ENCODE measurements around the gene TTLL8.
A peak's percentile ranks its signal among the peaks of the same experiment; 100 is the strongest.
"Not testable (repeated sequence)": the region's sequence is repeated elsewhere in the genome, so short reads cannot be mapped to it uniquely, and the experiment has no call there.

The TTLL8 gene

DNA sequence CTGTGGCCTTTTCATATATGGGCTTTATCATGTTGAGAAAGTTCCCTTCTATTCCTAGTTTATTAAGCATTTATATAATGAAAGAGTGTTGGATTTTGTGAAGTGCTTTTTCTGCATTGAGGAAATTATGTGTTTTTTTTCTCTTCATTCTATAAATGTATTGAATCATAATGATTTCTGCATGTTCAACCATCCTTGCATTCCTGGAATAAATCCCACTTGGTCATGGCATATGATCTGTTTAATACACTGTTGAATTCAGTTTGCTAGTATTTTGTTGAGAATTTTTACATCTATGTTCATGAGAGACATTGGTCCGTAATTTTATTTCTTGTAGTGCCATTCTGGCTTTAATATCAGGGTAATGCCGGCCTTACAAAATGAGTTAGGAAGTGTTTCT is 71.8 kb downstream of the TTLL8 start:
- TF ChIP-seq EZH2 (IDR thresholded peaks at IDR 0.05) (no peak), POLR2AphosphoS5 (IDR thresholded peaks at IDR 0.05; ENCODE audit: borderline replicate concordance, low read depth, low read length) (no peak), FOXP2 (optimal IDR thresholded peaks at IDR 0.05; ENCODE audit: control extremely low read depth, extremely low read length, insufficient read depth) (no peak)
- DNase-seq (ENCODE audit: low read depth, low spot score) = no peak
- H3K27ac ChIP-seq = no peak overlapping the region
- H3K36me3 ChIP-seq (ENCODE audit: insufficient read depth, low read length) = no peaks in the 10 kb centered on the region
- no peak overlapping the region for H3K9ac ChIP-seq (ENCODE audit: insufficient read length)
- H3K4me3 ChIP-seq = no peak overlapping the region
- H3K9me3 ChIP-seq (ENCODE audit: low read depth, low read length) = peaks cover 8% of the 10 kb centered on the region

DNA sequence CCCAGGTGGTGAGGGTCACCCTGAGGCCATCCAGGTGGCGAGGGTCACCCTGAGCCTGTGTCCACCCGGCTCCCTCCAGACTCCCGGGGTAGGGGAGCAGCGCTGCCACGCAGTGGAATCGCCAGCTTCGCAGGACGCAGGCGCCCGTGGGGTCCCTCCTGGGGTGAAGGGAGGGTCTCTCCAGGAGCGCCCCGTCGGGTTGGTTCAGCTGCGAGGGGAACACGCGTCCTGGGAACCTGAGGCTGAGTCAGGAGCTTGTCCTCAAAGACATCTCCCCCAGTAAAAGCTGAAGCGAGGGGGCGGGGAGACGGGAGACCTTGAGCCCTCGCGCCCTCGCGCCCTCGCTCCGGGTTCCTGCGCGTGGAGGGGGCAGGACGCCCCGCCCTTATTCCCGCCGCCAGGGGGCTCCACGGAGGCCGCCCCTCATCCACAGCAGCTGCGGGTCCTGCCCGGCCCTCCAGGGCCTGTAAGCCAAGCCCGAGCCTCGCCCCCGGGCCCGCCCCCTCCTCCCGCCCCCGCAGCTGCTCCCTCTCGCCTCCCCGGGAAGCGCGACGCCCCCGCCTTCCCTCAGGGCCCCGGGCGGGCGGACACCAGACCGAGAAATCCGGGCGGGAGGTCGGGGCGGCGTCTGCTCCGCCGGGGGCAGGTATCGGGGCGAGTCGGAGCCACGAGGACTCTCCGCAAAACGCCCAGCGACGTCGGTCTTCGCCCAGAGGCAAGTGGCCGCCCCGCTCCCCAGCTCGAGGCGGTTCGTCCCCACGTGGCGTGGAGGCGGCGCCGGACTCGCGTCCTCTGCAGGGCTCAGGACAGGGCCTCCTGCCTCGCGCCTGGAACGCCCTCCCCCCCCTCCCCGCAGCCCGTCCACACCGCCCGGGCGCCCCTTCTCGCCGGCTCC is 74.7 kb downstream of the TTLL8 start:
- no peak for DNase-seq (ENCODE audit: low read depth, low spot score)
- Histone ChIP-seq H3K4me3 (no peak overlapping the region), H3K9me3 (ENCODE audit: low read depth, low read length) (peaks cover 8% of the 10 kb centered on the region), H3K27ac (no peak overlapping the region), H3K36me3 (ENCODE audit: insufficient read depth, low read length) (no peaks in the 10 kb centered on the region), H3K9ac (ENCODE audit: insufficient read length) (no peak overlapping the region)
- TF ChIP-seq POLR2AphosphoS5 (IDR thresholded peaks at IDR 0.05; ENCODE audit: borderline replicate concordance, low read depth, low read length) (no peak), EZH2 (IDR thresholded peaks at IDR 0.05) (no peak), FOXP2 (optimal IDR thresholded peaks at IDR 0.05; ENCODE audit: control extremely low read depth, extremely low read length, insufficient read depth) (no peak)

DNA sequence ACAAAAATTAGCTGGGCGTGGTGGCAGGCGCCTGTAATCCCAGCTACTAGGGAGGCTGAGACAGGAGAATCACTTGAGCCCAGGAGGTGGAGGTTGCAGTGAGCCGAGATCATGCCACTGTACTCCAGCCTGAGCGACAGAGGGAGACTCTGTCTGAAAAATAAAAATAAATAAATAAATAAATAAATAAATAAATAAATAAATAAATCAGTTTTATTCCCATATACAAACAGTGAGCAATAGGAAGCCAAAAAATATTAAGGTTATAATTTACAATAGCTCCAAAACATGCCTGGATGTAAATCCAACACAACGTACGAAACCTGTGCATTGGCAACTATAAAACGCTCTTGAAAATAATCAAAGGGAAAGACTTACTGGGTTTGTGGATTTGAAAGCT is 76.3 kb downstream of the TTLL8 start:
- H3K4me3 ChIP-seq; H3K27ac ChIP-seq; DNase-seq (ENCODE audit: low read depth, low spot score); H3K36me3 ChIP-seq (ENCODE audit: insufficient read depth, low read length); H3K9ac ChIP-seq (ENCODE audit: insufficient read length); H3K9me3 ChIP-seq (ENCODE audit: low read depth, low read length): not testable (repeated sequence)

DNA sequence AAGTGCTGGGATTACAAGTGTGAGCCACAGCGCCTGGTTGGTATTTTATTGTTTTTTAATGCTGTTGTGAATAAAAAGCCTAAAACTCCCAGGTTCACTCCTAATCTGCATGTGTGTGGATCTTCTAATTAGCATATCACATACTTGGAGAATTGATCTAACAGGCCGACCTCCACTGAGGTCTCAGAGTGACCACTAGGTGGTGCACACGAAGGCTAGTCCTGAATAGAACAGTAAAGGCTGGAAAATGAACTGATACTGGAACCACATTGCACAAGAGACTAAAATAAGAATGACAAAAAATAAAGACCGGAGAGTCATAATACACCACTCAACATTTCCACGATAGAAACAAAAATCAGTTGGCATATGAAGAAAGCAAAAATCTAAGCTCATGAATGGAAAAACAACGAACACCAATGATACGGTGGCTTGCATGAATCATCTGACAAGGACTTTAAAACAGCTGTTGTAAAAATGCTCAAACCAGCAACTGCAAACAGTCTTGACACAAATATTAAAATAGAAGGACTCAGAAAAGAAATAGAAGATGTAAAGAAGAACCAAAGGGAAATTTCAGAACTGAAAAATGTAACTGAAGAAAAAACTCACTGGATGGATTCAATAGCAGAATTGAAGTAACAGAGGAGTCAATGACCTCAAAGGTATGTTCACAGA is 78.4 kb downstream of the TTLL8 start:
- Histone ChIP-seq H3K9me3 (ENCODE audit: low read depth, low read length) (peaks cover 3% of the 10 kb centered on the region), H3K9ac (ENCODE audit: insufficient read length) (no peak overlapping the region), H3K27ac (no peak overlapping the region), H3K36me3 (ENCODE audit: insufficient read depth, low read length) (no peaks in the 10 kb centered on the region), H3K4me3 (no peak overlapping the region)
- TF ChIP-seq EZH2 (IDR thresholded peaks at IDR 0.05) (no peak), FOXP2 (optimal IDR thresholded peaks at IDR 0.05; ENCODE audit: control extremely low read depth, extremely low read length, insufficient read depth) (no peak), POLR2AphosphoS5 (IDR thresholded peaks at IDR 0.05; ENCODE audit: borderline replicate concordance, low read depth, low read length) (no peak)
- DNase-seq (ENCODE audit: low read depth, low spot score) = no peak

DNA sequence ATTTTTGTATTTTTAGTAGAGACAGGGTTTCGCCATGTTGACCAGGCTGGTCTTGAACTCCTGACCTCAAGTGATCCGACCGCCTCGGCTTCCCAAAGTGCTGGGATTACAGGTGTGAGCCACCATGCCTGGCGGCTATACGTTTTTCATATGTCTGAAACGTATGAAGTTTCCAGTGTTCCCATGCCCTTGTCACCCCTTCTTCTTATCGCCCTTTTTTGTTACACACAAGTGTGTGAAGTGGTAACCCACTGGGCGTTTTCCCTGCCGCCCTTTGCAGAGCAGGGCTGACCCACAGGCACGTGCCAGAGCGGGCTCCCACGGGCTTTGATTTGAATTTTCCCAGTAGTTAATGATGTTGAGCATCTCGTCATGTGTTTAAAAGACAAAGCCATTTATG is 80.5 kb downstream of the TTLL8 start:
- DNase-seq (ENCODE audit: low read depth, low spot score) = no peak
- Histone ChIP-seq H3K4me3 (no peak overlapping the region), H3K27ac (no peak overlapping the region), H3K9ac (ENCODE audit: insufficient read length) (no peak overlapping the region), H3K36me3 (ENCODE audit: insufficient read depth, low read length) (no peaks in the 10 kb centered on the region), H3K9me3 (ENCODE audit: low read depth, low read length) (peaks cover 3% of the 10 kb centered on the region)
- TF ChIP-seq FOXP2 (optimal IDR thresholded peaks at IDR 0.05; ENCODE audit: control extremely low read depth, extremely low read length, insufficient read depth) = no peak
- no peak for TF ChIP-seq EZH2 (IDR thresholded peaks at IDR 0.05)
- no peak for TF ChIP-seq POLR2AphosphoS5 (IDR thresholded peaks at IDR 0.05; ENCODE audit: borderline replicate concordance, low read depth, low read length)

DNA sequence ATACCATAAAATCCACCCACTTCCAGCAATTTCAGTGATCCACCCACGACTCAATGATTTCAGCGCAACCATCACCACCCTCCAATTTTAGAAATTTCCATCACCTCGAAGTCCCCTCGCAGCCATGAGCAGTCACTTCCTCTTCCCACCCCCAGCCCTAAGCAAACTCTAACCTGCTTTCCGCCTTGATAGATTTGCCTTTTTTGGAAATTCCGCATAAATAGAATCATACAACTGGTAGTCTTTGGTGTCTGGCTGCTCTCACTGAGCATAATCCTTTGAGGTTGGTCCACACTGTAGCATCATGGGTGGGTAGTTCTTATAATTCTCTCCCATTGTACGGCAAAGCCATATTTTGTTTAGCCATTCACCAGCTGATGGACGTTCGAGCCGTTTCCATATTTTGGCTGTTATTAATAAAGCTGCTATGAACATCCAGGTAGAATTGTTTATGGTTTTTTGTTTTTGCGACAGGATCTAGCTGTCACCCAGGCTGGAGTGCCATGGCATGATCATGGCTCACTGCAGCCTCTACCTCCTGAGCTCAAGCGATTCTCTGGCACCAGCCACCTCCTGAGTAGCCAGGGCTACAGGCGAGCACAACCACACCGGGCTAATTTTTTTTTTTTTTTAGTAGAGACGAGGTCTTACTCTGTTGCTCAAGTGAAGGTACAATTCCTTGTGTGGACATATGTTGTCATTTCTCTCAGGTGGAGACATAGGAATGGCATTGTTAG is 81.5 kb downstream of the TTLL8 start:
- H3K9ac ChIP-seq (ENCODE audit: insufficient read length) = no peak overlapping the region
- TF ChIP-seq POLR2AphosphoS5 (IDR thresholded peaks at IDR 0.05; ENCODE audit: borderline replicate concordance, low read depth, low read length) = no peak
- TF ChIP-seq EZH2 (IDR thresholded peaks at IDR 0.05) = no peak
- no peak for TF ChIP-seq FOXP2 (optimal IDR thresholded peaks at IDR 0.05; ENCODE audit: control extremely low read depth, extremely low read length, insufficient read depth)
- H3K9me3 ChIP-seq (ENCODE audit: low read depth, low read length) = peaks cover 3% of the 10 kb centered on the region
- H3K4me3 ChIP-seq = no peak overlapping the region
- no peaks in the 10 kb centered on the region for H3K36me3 ChIP-seq (ENCODE audit: insufficient read depth, low read length)
- no peak for DNase-seq (ENCODE audit: low read depth, low spot score)
- H3K27ac ChIP-seq = peak overlapping the region; percentile 69

DNA sequence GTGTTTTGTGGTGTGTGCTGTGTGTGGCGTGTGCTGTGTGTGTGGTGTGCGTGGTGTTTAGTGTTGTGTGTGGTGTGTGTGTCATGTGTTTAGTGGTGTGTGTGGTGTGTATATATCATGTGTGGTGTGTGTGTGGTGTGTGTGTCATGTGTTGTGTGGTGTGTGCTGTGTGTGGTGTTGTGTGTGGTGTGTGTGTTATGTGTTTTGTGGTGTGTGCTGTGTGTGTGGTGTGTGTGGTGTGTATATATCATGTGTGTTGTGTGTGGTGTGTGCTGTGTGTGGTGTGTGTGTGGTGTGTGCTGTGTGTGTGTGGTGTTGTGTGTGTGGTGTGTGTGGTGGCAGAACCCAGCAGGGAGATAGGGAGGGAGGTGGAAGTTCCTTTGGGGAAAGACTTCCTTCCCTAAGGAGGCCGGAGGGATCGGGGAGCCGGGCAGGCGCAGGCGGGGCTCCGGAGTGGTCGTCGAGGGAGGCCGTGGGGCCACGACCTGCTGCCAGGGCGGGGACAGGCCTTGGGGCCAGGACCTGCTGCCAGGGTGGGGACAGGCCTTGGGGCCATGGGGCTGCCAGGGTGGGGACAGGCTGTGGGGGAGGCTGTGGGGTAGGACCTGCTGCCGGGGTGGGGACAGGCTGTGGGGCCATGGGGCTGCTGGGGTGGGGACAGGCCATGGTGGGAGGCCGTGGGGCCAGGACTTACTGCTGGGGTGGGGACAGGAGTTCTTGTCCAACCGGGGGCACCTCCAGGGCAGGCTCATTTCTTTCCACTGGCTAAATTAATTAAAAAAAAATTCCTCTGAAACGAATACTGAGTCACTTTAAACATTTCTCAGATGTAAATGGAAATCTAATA is 82.3 kb downstream of the TTLL8 start:
- Histone ChIP-seq H3K4me3 (no peak overlapping the region), H3K36me3 (ENCODE audit: insufficient read depth, low read length) (no peaks in the 10 kb centered on the region), H3K9me3 (ENCODE audit: low read depth, low read length) (peaks cover 3% of the 10 kb centered on the region), H3K9ac (ENCODE audit: insufficient read length) (no peak overlapping the region), H3K27ac (peak overlapping the region; percentile 69)
- DNase-seq (ENCODE audit: low read depth, low spot score) = no peak
- no peak for TF ChIP-seq POLR2AphosphoS5 (IDR thresholded peaks at IDR 0.05; ENCODE audit: borderline replicate concordance, low read depth, low read length)
- no peak for TF ChIP-seq FOXP2 (optimal IDR thresholded peaks at IDR 0.05; ENCODE audit: control extremely low read depth, extremely low read length, insufficient read depth)
